GM18868 (cell line): ENCODE data around the gene PCDHB4.
"Not testable (repeated sequence)": the region's sequence is repeated elsewhere in the genome, so short reads cannot be mapped to it uniquely, and the experiment has no call there.

Source experiments
- ATAC-seq: cut with Tn5 transposase; IDR thresholded peaks from one replicate; pipeline ENCODE4 v1.9.1; 2021; ENCODE audit warnings: mild to moderate bottlenecking, moderate library complexity; ENCODE audit not compliant: unreplicated experiment

Gene PCDHB4

GRCh38 chr5:141149812-141150211 is 28.2 kb downstream of the PCDHB4 start, which contains the start of gene PCDHB6:
Gene PCDHB6, plus strand, starts transcription at chr5:141150057. Its CDS starts 201 bp downstream, at chr5:141150258.
- ATAC-seq: no peak

- ATAC-seq: no peak
Measured at GRCh38 chr5:141150224-141150992, 28.8 kb downstream of the PCDHB4 start.

GRCh38 chr5:141150993-141151325 is 29.3 kb downstream of the PCDHB4 start:
- no peak for ATAC-seq

GRCh38 chr5:141151632-141152031 is 30.0 kb downstream of the PCDHB4 start:
- ATAC-seq: not testable (repeated sequence)

GRCh38 chr5:141152096-141152495 is 30.5 kb downstream of the PCDHB4 start:
- not testable (repeated sequence) for ATAC-seq

GRCh38 chr5:141155540-141156374 is 34.1 kb downstream of the PCDHB4 start:
- ATAC-seq: no peak

- ATAC-seq: not testable (repeated sequence)
Measured at GRCh38 chr5:141157356-141157755, 35.7 kb downstream of the PCDHB4 start.

- ATAC-seq: not testable (repeated sequence)
Measured at GRCh38 chr5:141157901-141158300, 36.3 kb downstream of the PCDHB4 start.

- no peak for ATAC-seq
Measured at GRCh38 chr5:141172381-141173204, 51.0 kb downstream of the PCDHB4 start, which contains the start of gene PCDHB7. Gene PCDHB7, plus strand, starts transcription at chr5:141172644. Its CDS starts 192 bp downstream, at chr5:141172836.

- ATAC-seq: not testable (repeated sequence)
Measured at GRCh38 chr5:141174291-141175104, 52.9 kb downstream of the PCDHB4 start.
